ENCODE results near the gene SNRNP70.
A peak's percentile ranks its signal among the peaks of the same experiment; 100 is the strongest.
"Not testable (repeated sequence)": the region's sequence is repeated elsewhere in the genome, so short reads cannot be mapped to it uniquely, and the experiment has no call there.

Gene SNRNP70

GRCh38 chr19:49118565-49119410 lies 33.5 kb downstream of the SNRNP70 start, which contains the start of gene C19orf73:
TSS of gene C19orf73 (minus strand) at chr19:49119143. CDS start at chr19:49119022, 121 bp downstream.
- DNase-seq (ENCODE audit: low read depth in 2 of 3, low spot score in 2 of 3): peak; percentile 80 to 90 (median 87)

- DNase-seq (ENCODE audit: low read depth in 2 of 3, low spot score in 2 of 3): no peak
These were observed 34.4 kb downstream of the SNRNP70 start, which contains the start of gene PPFIA3 for GRCh38 chr19:49119411-49120324. TSS of gene PPFIA3 (plus strand) at chr19:49119544. CDS start at chr19:49127874, 8,330 bp downstream.

GRCh38 chr19:49120325-49120683 lies 35.1 kb downstream of the SNRNP70 start:
- DNase-seq (ENCODE audit: low read depth in 2 of 3, low spot score in 2 of 3): no peak

GRCh38 chr19:49120868-49121267 lies 35.6 kb downstream of the SNRNP70 start:
- DNase-seq (ENCODE audit: low read depth in 2 of 3, low spot score in 2 of 3): no peak

GRCh38 chr19:49121841-49122240 lies 36.6 kb downstream of the SNRNP70 start:
- not testable (repeated sequence) for DNase-seq (ENCODE audit: low read depth in 2 of 3, low spot score in 2 of 3)

GRCh38 chr19:49123285-49123684 lies 38.0 kb downstream of the SNRNP70 start:
- not testable (repeated sequence) for DNase-seq (ENCODE audit: low read depth in 2 of 3, low spot score in 2 of 3)

- DNase-seq (ENCODE audit: low read depth in 2 of 3, low spot score in 2 of 3): no peak
These were observed 39.9 kb downstream of the SNRNP70 start for GRCh38 chr19:49125025-49125731.

- DNase-seq (ENCODE audit: low read depth in 2 of 3, low spot score in 2 of 3): no peak
These were observed 41.3 kb downstream of the SNRNP70 start for GRCh38 chr19:49126575-49126974.

- DNase-seq (ENCODE audit: low read depth in 2 of 3, low spot score in 2 of 3): not testable (repeated sequence)
These were observed 42.0 kb downstream of the SNRNP70 start for GRCh38 chr19:49127225-49127624.

- DNase-seq (ENCODE audit: low read depth in 2 of 3, low spot score in 2 of 3): peak; percentile 89 to 93 (median 90)
These were observed 42.7 kb downstream of the SNRNP70 start for GRCh38 chr19:49127674-49128544.

GRCh38 chr19:49128545-49129237 lies 43.4 kb downstream of the SNRNP70 start:
- no peak for DNase-seq (ENCODE audit: low read depth in 2 of 3, low spot score in 2 of 3)

- no peak for DNase-seq (ENCODE audit: low read depth in 2 of 3, low spot score in 2 of 3)
These were observed 44.0 kb downstream of the SNRNP70 start for GRCh38 chr19:49129238-49129583.

- DNase-seq (ENCODE audit: low read depth in 2 of 3, low spot score in 2 of 3): no peak
These were observed 45.1 kb downstream of the SNRNP70 start for GRCh38 chr19:49130325-49130724.

GRCh38 chr19:49132974-49133609 lies 47.8 kb downstream of the SNRNP70 start:
- DNase-seq (ENCODE audit: low read depth in 2 of 3, low spot score in 2 of 3): no peak

- DNase-seq (ENCODE audit: low read depth in 2 of 3, low spot score in 2 of 3): no peak
These were observed 48.6 kb downstream of the SNRNP70 start for GRCh38 chr19:49133621-49134454.

GRCh38 chr19:49135686-49136085 lies 50.4 kb downstream of the SNRNP70 start:
- DNase-seq (ENCODE audit: low read depth in 2 of 3, low spot score in 2 of 3): no peak

- no peak for DNase-seq (ENCODE audit: low read depth in 2 of 3, low spot score in 2 of 3)
These were observed 51.5 kb downstream of the SNRNP70 start for GRCh38 chr19:49136771-49137171.

- no peak for DNase-seq (ENCODE audit: low read depth in 2 of 3, low spot score in 2 of 3)
These were observed 55.7 kb downstream of the SNRNP70 start for GRCh38 chr19:49140951-49141350.

Data from activated CD8-positive, alpha-beta memory T cell treated with anti-CD3 and anti-CD28 coated beads for 48 hours (primary cell).